AML-193 (cell line): ENCODE data around the gene SPSB2.
A peak's percentile ranks its signal among the peaks of the same experiment; 100 is the strongest.
"Not testable (repeated sequence)": the region's sequence is repeated elsewhere in the genome, so short reads cannot be mapped to it uniquely, and the experiment has no call there.

Source experiments
- DNase-seq, 2 experiments: peaks; one replicate each; lab custom pipeline; 2025; lab: John Stamatoyannopoulos, UW

The SPSB2 gene

DNA sequence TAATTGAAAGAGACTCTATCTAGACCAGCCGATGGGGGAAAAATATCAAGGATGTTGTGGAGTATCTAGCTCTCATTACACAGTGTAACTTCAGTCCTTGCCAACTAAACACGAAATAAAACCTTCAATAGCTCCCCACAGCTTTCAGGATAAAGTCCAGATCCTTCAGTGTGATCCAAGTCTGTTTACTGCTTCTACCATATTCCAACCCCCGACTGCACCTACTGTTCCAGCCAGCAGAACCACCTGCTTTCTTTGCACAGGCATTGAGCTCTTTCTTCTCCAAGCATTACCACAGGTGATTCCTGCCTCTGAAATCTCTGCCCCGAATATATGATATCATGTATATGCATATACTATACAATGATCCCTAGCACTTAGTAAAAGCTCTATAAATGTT is 29.3 kb upstream of the SPSB2 start:
- no peak for DNase-seq

DNA sequence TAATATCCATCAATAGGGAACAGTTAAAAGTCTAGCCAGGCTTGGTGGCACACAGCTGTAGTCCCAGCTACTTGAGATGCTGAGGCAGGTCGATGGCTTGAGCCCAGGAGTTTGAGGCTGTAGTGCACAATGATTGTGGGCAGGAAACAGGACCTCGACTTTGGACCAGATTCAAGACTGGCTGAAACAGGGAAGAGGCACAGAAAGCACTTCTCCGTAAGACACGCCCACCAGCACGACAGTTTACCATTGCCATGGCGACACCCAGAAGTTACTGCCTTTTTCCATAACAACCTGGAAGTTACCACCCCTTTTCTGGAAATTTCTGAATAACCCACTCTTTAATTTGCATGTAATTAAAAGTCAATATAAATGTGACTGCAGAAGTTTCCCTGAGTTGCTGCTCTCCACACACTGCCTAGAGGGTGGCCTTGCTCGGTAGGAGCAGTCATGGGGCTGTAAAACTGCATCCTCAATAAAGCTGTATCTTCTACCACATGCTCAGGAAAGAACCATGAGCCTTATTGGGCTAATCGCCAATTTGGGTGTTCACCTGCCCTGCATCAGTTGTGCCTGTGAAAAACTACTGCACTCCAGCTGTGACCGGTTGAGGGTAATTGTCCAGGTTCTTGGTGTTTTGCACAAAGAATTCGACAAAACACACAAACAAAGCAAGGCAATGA is 26.9 kb upstream of the SPSB2 start:
- DNase-seq, result peak; percentile 72 to 75

DNA sequence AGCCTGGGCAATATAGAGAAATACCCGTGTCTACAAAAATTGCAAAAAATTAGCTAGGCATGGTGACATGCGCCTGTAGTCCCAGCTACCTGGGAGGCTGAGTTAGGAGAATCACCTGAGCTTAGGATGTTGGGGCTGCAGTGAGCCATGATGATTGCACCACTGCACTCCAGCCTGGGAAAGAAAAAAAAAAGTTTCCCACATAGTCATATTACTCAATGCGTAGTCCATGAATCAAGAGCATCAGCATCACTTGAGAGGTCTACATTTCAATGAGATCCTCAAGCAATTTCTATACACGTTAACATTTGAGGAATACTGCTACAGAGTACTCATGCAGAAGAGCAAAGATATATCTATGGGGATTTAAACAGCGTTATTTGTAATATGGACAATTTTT is 26.3 kb upstream of the SPSB2 start:
- DNase-seq, result no peak

DNA sequence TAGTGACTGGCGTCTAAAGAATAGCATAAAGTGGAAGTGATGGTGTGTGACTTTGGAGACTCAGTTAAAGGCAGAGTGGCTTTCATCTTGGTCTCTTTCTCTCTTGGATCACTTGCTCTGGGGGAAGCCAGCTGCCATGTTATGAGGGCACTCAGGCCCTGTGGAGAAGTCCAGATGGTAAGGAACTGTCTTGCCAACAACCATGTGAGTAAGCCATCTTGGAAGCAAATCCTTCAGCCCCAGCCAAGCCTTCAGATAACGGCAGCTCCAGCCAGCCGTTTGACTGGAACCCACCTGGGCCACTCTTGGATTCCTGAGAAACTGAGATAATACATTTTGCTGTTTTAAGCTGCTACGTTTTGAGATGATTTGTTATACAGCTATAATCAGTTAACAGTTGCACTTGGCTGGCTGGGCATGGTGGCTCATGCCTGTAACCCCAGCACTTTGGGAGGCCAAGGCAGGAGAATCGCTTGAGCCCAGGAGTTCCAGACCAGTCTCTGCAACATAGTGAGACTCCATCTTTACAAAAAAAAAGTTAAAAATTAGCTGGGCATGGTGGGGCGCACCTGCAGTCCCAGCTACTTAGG is 23.8 kb upstream of the SPSB2 start:
- DNase-seq, result no peak

DNA sequence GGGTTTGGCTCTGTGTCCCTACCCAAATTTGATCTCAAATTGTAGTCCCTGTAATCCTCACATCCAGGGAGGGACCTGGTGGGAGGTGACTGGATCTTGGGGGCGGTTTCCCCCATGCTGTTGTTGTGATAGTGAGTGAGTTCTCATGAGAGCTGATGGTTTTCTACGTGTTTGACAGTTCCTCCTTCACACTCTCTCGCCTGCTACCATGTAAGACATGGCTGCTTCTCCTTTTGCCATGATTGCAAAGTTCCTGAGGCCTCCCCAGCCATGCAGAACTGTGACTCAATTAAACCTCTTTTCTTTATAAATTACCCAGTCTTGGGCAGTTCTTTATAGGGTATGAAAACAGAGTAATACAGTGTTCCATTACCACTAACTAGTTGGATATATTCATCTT is 21.2 kb upstream of the SPSB2 start:
- DNase-seq, result no peak

DNA sequence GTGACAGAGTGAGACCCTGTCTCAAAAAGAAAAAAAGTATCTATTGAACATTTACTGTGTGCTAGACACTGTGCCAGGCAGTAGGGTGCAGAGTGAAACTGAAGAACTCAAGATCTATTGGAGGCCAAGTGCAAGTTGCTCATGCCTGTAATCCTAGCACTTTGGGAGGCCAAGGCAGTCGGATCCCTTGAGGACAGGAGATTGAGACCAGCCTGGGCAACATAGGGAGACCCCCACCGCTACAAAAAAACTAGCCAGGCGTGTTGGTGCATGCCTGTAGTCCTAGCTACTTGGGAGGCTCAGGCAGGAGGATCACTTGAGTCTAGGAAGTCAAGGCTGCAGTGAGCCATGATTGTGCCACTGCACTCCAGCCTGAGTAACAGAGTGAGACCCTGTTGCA is 19.6 kb upstream of the SPSB2 start:
- not testable (repeated sequence) for DNase-seq

DNA sequence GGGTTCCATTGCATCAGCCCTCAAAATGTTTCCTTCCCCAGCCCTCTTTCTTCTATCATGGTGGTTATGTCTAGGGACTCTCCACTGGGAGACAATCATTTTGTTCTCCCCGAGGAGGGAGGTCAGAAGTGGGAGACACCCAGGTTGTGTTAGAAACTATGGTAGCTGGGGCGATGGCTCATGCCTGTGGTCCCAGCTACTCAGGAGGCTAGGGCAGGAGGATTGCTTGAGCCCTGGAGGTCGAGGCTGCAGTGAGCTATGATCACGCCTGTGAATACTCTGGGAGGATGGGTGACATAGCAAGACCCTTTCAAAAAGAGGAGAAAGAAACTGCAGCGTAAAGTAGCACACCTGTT is 18.5 kb upstream of the SPSB2 start:
- no peak for DNase-seq

DNA sequence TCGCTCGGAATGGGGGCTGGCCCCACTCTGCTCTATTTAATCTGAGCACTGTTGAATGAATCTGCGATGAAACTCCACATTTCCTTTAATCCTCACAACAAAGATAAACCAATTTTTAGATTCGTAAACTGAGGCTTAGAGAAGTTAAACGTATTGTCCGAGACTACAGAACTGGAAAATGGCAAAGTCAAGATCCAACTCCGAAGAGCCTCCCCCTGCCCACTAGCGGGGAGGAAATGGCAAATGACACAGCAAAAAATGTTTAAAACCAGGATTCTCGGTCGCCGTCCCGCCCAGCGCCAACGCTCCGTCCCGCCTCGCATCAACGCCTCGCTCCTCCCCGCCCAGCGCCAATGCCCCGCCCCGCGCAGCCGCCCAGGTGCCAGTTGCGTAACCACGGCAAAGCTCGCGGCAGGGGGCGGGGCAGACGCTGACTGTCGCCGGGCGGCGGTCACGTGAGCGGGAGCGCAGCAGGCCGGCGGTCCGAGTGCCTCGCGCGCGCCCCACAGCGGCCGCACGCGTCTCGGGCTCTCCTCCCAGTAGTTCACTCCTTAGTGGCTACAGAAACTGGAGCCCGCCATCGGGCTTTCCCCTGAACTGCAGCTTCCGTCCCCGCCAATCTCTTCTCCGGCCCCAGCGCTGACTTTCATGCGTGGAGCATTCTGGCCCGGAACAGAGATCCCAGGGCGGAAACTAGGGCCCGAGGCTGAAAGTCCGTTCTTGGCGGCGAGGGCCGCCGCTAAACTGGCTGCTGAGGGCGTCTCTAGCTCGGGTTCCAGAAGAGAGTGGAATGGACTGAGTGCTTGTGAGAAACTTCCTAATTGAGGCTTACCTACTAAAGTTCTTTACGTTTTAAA is 17.9 kb upstream of the SPSB2 start:
- peak; percentile 94 to 95 for DNase-seq

DNA sequence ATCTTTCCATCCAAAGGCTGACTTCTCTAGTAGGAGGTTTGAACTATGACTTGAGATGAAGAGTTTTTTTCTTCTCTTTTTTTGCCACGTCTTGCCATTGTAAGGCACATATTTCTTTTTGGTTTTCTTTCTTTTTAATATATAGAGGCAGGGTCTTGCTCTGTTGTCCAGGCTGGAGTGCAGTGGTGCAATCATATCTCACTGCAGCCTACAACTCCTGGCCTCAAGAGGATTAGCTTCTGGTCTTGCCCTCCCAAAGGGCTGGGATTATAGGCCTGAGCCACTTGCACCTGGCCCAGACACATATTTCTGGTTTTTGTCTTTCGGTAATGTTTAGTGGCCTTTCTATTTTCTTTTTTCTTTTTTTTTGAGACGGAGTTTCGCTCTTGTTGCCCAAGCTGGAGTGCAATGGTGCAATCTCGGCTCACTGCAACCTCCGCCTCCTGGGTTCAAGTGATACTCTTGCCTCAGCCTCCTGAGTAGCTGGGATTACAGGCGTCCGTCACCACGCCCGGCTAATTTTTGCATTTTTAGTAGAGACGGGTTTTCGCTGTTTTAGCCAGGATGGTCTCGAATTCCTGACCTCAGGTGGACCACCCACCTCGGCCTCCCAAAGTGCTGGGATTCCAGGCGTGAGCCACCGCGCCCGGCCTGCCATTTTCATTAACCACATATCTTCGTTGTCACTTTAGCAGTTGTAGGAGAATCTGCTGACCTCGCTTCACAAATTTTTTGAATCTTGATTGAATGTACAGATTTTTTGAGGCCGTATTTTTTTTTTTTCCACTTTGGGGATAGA is 16.9 kb upstream of the SPSB2 start:
- DNase-seq, result not testable (repeated sequence)

DNA sequence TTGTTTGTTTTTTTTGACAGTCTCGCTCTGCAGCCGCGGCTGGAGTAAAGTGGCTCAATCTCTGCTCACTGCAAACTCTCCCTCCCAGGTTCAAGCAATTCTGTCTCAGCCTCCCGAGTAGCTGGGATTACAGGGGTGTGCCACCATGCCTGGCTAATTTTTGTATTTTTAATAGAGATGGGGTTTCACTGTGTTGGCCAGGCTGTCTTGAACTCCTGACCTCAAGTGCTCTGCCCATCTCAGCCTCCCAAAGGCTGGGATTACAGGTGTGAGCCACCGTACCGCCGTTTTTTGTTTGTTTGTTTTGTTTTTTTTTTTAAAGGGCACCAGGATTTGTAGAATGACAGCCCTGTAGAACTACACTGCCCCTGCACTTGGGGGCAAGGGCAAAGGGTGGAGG is 15.7 kb upstream of the SPSB2 start:
- DNase-seq, result not testable (repeated sequence)

DNA sequence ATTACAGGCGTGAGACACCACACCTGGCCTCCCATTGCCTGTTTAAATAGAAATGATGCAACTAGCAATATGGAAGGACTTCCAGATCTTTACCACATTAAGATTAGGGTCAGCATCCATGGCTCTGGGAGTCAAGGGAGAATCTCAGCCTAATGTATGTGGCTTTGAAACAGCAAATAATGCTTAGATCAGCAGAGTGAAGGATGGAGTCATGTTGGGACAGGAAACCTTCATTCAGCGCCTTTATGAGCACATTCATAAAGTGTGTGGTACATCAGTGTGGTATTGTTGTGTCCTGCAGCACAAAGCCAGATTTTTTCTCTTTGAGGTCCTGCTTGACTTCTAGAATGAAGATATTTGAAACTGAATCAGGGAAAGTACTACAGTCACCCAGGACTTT is 15.3 kb upstream of the SPSB2 start:
- DNase-seq, result no peak

DNA sequence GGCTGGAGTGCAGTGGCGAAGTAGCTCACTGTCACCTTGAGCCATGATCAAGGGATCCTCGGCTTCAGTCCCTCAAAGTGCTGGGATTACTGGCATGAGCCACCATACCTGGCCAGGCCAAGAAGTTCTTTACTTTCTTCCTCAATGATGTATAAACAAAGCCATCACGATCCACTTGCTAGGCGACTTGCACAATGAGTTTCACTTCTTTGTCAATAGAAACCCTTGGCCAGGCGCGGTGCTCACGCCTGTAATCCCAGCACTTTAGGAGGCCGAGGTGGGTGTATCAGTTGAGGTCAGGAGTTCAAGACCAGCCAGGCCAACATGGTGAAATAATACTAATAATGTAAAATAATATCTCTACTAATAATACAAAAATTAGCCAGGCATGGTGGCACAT is 14.4 kb upstream of the SPSB2 start:
- no peak for DNase-seq

DNA sequence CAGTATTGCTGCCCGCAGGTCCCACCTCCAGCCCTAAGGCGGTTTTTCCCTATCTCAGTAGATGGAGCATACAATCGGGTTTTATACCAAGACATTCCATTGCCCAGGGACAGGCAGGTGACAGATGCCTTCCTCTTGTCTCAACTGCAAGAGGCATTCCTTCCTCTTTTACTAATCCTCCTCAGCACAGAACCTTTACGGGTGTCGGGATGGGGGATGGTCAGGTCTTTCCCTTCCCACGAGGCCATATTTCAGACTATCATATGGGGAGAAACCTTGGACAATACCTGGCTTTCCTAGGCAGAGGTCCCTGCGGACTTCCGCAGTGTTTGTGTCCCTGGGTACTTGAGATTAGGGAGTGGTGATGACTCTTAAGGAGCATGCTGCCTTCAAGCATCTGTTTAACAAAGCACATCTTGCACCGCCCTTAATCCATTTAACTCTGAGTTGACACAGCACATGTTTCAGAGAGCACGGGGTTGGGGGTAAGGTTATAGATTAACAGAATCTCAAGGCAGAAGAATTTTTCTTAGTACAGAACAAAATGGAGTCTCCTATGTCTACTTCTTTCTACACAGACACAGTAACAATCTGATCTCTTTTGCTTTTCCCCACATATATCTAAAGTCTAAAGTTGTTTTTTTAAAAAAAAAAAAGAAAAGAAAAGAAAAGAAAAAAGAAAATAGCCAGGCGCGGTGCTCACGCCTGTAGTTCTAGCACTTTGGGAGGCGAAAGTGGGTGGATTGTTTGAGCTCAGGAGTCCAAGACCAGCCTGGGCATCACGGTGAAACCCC is 13.3 kb upstream of the SPSB2 start:
- DNase-seq, result not testable (repeated sequence)

DNA sequence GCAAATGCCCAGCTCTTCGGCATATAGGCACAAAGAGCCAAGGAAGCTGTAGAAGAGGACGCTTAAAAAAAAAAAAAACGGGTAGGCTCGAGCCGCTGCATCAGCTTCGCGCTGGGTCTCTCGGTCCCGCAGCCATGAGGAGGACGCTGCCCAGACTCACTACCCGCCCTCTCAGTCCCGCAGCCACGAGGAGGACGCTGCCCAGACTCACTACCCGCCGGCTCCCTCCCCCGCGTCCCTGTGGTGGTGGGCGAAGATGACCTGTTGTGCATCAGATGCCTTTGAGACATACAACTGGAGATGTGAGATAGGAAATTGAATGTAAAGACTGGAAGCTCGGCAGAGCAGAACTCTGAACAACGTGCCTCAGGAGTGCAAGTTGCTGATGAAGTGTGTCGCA is 11.4 kb upstream of the SPSB2 start:
- DNase-seq, result no peak

DNA sequence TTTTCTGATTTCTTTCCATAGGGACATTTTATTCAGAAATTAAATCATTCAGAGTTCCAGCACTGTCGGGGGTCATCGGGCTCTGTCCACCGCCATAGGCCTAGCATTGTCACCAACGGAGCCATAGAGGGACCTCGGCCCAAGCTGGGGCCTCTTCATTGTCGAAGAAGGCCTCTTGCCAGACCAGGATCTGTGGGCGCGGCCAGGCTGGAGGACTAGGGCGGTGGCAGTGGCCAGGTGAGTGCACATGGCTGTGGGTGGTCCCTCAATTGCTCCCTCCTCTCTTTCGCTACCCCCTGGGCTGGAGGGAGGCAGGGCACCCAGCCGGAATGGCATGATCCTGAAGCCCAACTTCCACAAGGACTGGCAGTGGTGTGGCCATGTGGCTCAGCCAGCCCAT is 10.6 kb upstream of the SPSB2 start:
- no peak for DNase-seq

DNA sequence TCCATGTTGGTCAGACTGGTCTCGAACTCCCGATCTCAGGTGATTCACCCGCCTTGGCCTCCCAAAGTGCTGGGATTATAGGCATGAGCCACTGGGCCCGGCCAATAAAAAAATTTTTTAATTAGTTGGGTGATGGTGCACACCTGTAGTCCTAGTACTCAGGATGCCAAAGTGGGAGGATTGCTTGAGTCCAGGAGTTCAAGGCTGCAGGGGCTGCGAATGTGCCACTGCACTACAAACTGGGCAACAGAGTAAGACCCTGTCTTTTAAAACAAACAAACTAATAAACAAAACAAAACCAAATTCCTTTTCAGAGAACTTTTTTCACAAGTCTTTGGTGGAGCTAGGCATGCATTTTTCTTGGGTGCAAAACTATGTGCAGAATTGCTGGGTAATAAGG is 10.1 kb upstream of the SPSB2 start:
- DNase-seq, result no peak

DNA sequence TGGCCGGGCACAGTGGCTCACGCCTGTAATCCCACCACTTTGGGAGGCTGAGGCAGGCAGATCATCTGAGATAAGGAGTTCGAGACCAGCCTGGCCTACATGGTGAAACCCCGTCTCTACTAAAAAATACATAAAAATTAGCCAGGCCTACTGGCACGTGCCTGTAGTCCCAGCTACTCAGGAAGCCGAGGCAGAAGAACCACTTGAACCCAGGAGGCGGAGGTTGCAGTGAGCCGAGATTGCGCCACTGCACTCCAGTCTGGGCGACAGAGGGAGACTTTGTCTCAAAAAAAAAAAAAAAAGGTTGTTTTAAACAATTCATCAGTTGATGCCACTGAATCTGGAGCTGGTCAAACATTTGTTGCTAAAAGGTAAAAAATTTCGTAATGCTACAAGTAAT is 6.7 kb upstream of the SPSB2 start:
- DNase-seq, result not testable (repeated sequence)

DNA sequence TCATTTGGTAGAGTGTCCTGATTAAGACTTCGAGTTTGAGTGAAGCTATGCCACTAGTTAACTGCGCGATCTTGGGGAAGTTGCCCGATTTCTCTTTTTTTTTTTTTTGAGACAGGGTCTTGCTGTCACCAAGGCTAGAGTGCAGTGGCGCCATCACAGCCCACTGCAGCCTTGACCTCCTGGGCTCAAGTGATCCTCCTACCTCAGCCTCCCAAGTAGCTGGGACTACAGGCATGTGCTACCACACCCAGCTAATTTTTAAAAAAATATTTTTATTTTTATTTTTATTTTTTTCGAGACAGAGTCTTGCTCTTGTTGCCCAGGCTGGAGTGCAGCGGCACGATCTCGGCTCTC is 889 bp upstream of the SPSB2 start:
- DNase-seq, result not testable (repeated sequence)

DNA sequence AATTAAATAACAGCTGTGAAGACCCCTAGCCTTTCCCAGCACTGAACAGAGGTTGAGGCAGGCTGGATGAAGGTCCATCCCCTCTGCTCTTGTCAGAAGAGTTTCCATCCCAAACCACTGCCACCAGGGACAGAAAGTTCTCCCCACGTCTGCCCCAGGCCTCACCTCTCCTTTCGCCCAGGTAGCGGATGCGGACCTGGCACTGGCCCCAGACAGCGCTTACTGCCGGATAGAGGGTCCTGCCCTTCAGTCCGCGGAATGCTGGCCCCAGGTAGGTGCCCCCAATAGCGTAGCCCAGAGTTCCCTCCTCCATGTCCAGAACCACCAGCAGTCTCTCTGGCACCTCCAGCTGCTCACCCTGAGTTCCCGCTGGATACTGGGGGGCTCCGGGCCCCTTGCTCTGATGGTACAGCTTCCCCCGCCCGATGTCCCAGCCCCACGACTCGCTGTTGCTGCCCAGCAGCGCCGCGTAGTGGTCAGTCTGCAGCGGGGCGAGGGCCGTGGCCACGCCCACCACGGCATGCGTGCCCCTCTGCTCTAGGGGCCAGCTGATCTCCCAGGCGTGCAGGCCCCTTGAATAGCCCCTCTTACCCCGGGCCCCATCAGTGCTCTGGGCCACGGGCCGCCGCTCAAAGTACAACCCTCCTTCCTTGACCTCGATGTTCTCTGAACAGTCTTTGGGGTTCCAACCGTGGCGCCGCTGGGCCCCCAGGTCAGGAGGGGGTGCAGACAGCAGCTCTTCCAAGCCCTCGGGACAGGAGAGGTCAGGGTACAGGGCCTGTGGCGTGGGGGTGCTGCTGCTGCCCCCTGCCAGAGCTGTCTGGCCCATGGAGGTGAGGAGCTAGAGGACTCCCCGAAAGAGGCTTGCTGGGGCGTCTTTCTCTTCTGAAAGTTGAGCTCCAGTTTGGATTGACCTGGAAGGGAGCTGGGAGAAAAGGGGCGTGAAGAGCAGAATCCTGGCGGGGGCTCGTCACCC is 742 bp downstream of the SPSB2 start:
- peak; percentile 32 to 55 for DNase-seq
